CD4-positive, alpha-beta memory T cell (primary cell): Measurements from ENCODE around the gene SERF2. TPM values are rescaled to one million over a fixed set of nuclear protein-coding genes. Genes with fewer than 3 reads are reported as not detected.
"Not testable (repeated sequence)": the region's sequence is repeated elsewhere in the genome, so short reads cannot be mapped to it uniquely, and the experiment has no call there.

Experiments used
- CTCF ChIA-PET: fragments of 350-600 bp; sonication (Branson Sonifier 250); formaldehyde crosslinking; loops from one replicate; lab custom pipeline; 2021; ENCODE audit warnings: inconsistent platforms; ENCODE audit not compliant: partially characterized antibody; lab: Charles Lee
- POLR2A ChIA-PET: fragments of 350-600 bp; sonication (Branson Sonifier 250); formaldehyde crosslinking; loops from one replicate; lab custom pipeline; 2021; ENCODE audit not compliant: partially characterized antibody; lab: Charles Lee
- DNase-seq, 5 donors: peaks; one replicate each; pipeline versions ENCODE4 v3.0.0 to v3.0.0-alpha.2; 2020 to 2022; ENCODE audit warnings: mixed read lengths in 1 of 5
- H3K27ac ChIP-seq: one replicate; pipeline ENCODE4 v1.7.0; 2013; ENCODE audit warnings: low read depth, low read length
- H3K27me3 ChIP-seq: 2 replicates; pipeline ENCODE4 v1.7.0; 2013; ENCODE audit warnings: mild to moderate bottlenecking, low read length, moderate library complexity; ENCODE audit not compliant: insufficient read depth
- H3K36me3 ChIP-seq: 2 replicates; pipeline ENCODE4 v1.7.0; 2013; ENCODE audit warnings: mild to moderate bottlenecking, low read length, moderate library complexity; ENCODE audit not compliant: insufficient read depth
- H3K4me1 ChIP-seq: 2 replicates; pipeline ENCODE4 v1.7.0; 2013; ENCODE audit warnings: mild to moderate bottlenecking, low read length, moderate library complexity; ENCODE audit not compliant: insufficient read depth
- H3K4me3 ChIP-seq, 2 donors: one replicate each; pipeline ENCODE4 v1.7.0; 2013; ENCODE audit warnings: low read length in 2 of 2, mild to moderate bottlenecking in 1 of 2
- H3K9me3 ChIP-seq, 2 donors: one replicate each; pipeline ENCODE4 v1.7.0; 2013; ENCODE audit warnings: low read length in 2 of 2, control low read depth in 1 of 2; ENCODE audit not compliant: control insufficient read depth in 1 of 2
- H3K27ac Mint-ChIP-seq, 7 donors: one replicate each; pipeline ENCODE4 v1.8.0; 2020 to 2021; ENCODE audit warnings: mixed read lengths in 7 of 7, mild to moderate bottlenecking in 6 of 7, inconsistent platforms in 3 of 7, moderate library complexity in 3 of 7
- H3K27me3 Mint-ChIP-seq, 2 donors: one replicate each; pipeline ENCODE4 v1.8.0; 2020 to 2021; ENCODE audit warnings: mixed read lengths in 2 of 2
- H3K36me3 Mint-ChIP-seq, 2 donors: one replicate each; pipeline ENCODE4 v1.8.0; 2020 to 2021; ENCODE audit warnings: mixed read lengths in 2 of 2, inconsistent platforms in 1 of 2, mild to moderate bottlenecking in 1 of 2
- H3K4me1 Mint-ChIP-seq, 4 donors: one replicate each; pipeline ENCODE4 v1.8.0; 2020 to 2021; ENCODE audit warnings: mixed read lengths in 4 of 4, mild to moderate bottlenecking in 1 of 4
- H3K4me3 Mint-ChIP-seq, 8 donors: one replicate each; pipeline ENCODE4 v1.8.0; 2020 to 2021; ENCODE audit warnings: mixed read lengths in 8 of 8, mild to moderate bottlenecking in 7 of 8, moderate library complexity in 6 of 8, inconsistent platforms in 3 of 8
- H3K9me3 Mint-ChIP-seq, 8 donors: one replicate each; pipeline ENCODE4 v1.8.0; 2020 to 2021; ENCODE audit warnings: mixed read lengths in 8 of 8, mild to moderate bottlenecking in 5 of 8, inconsistent platforms in 3 of 8, moderate library complexity in 1 of 8
- intact Hi-C: fragments of 100-400 bp; cut with micrococcal nuclease; formaldehyde crosslinking; loops from one replicate; pipeline ENCODE4 v1.15.1; 2023
- polyA plus RNA-seq, 2 donors: library from polyadenylated mRNA; unstranded; fragments of 300-500 nt; fragmentation: Illumina TruSeq; gene quantifications; one replicate each; pipeline ENCODE4 v1.2.3, GENCODE V29; 2021
- total RNA-seq, 2 experiments: library from RNA; stranded (reverse); gene quantifications; one replicate each; pipeline ENCODE4 v1.2.3, GENCODE V29; 2021

The SERF2 gene
- 100 to 1,000 TPM; 564 to 596 TPM for total RNA-seq
- polyA plus RNA-seq, result 1,000 to 10,000 TPM; 1,674 to 1,994 TPM

DNA sequence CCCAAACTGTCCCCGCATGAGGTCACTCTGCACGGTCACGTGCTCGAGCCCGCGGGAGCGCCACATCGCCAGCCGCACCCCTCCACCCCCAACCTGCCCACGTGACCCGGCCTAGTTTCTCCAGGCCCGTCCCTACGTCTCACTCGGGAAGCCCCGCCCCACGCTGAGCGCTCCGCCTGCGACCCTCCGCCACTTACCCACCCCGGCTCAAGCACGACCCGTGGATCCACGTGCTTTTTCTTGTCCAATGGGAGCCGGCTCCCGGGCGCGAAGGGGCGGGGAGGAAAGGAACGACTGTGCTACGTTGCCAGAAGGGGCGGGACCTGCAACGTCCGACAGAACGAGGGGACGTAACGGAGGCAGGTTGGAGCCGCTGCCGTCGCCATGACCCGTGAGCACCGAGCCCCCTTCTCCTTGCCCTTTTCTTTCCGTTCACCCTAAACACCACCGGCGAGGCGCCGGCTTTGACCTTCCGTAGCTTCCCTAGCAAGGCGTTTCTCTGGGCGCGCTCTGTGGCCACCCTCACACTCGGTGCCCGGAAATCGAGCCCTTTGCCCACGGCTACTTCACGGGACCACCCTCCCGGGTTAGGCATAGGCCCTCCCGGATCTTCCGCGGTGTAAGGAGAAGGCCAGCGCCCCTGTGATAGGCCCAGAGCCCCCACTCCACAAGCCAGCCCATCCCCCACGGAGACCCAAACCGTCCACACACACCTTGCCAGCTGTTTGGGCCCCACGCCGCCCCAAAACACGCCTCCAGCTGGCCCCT is at the start of gene SERF2:
Gene SERF2, plus strand, starts transcription at position 328 of the 768 bp plus-strand sequence. Its CDS starts 57 bp downstream, at position 385.
- intact Hi-C loops, result loop anchor here (1.0 to 2.0 kb wide), 4 partner anchors 8 to 46 kb away; partner anchors contain the start of genes HYPK, MFAP1, PDIA3 and SERINC4
- POLR2A ChIA-PET, result interaction anchor here (0.6 to 5.3 kb wide), 12 partner anchors 10 to 462 kb away, joined by 3 to 62 read pairs (median 8); partner anchors contain the start of genes ELL3, HYPK, MFAP1 and SERINC4
- Mint-ChIP-seq H3K4me1 (peaks cover 20 to 56% (median 37%) of the 10 kb centered on the region in 4 donors), H3K27ac (peak within 1 kb of the TSS; percentile 97 to 99 (median 98)), H3K9me3 (no peaks in the 10 kb centered on the region), H3K36me3 (peaks cover 32 to 52% of the 10 kb centered on the region in 2 donors), H3K27me3 (no peaks in the 10 kb centered on the region), H3K4me3 (peak within 1 kb of the TSS; percentile 93 to 97 (median 96))
- H3K27me3 ChIP-seq, result no peaks in the 10 kb centered on the region
- H3K27ac ChIP-seq, result peak within 1 kb of the TSS; percentile 100
- peak within 1 kb of the TSS; percentile 97 for H3K4me3 ChIP-seq
- no peaks in the 10 kb centered on the region for H3K9me3 ChIP-seq
- H3K36me3 ChIP-seq, result peaks cover 34% of the 10 kb centered on the region
- peaks cover 36% of the 10 kb centered on the region for H3K4me1 ChIP-seq
- CTCF ChIA-PET, result interaction anchor here (1.0 to 6.1 kb wide), 3 partner anchors 14 to 22 kb away, joined by 3 to 54 read pairs (median 3); partner anchors contain the start of gene ELL3
- DNase-seq, result peak; percentile 97 to 100 (median 98)

GRCh38 chr15:43746245-43746902 is 45.7 kb upstream of the SERF2 start, which contains the start of gene PDIA3:
Gene PDIA3, plus strand, starts transcription at chr15:43746438. Its CDS starts 102 bp downstream, at chr15:43746540.
- H3K4me1 Mint-ChIP-seq, result peaks cover 16 to 48% (median 30%) of the 10 kb centered on the region in 4 donors
- CTCF ChIA-PET, result interaction anchor here (0.6 to 1.9 kb wide), 2 partner anchors 24 to 31 kb away, joined by 3 to 6 read pairs; partner anchors contain the start of gene ELL3
- intact Hi-C loops, result loop anchor here (1.0 to 5.0 kb wide), 4 partner anchors 22 to 824 kb away; partner anchors contain the start of genes SERF2 and TTBK2

GRCh38 chr15:43746903-43747309 is 45.2 kb upstream of the SERF2 start:
- Histone ChIP-seq H3K27ac (peak overlapping the region; percentile 86), H3K4me3 (peak overlapping the region; percentile 40 to 80), H3K4me1 (peaks cover 40% of the 10 kb centered on the region)
- not testable (repeated sequence) for H3K9me3 ChIP-seq, H3K36me3 ChIP-seq, H3K27me3 ChIP-seq, H3K27me3 Mint-ChIP-seq, H3K9me3 Mint-ChIP-seq
- Mint-ChIP-seq H3K36me3 (peaks cover 6 to 19% of the 10 kb centered on the region in 2 donors), H3K4me3 (peak overlapping the region; percentile 93 to 99 (median 95)), H3K4me1 (peaks cover 20 to 54% (median 35%) of the 10 kb centered on the region in 4 donors), H3K27ac (peak overlapping the region; percentile 93 to 98 (median 96))
- intact Hi-C loops, result loop anchor here (1.0 to 5.0 kb wide), 4 partner anchors 22 to 825 kb away; partner anchors contain the start of genes SERF2 and TTBK2
- ChIA-PET CTCF (interaction anchor here (0.6 to 1.9 kb wide), 2 partner anchors 23 to 30 kb away, joined by 3 to 6 read pairs; partner anchors contain the start of gene ELL3), POLR2A (interaction anchor here (0.8 to 3.1 kb wide), 7 partner anchors 8 to 53 kb away, joined by 3 to 22 read pairs (median 7); partner anchors contain the start of genes ELL3, HYPK, SERF2 and SERINC4)
- DNase-seq, result peak in 2 of 5 donors; percentile 34 to 44

More at GRCh38 chr15:43746245-43746902, 45.7 kb upstream of the SERF2 start, which contains the start of gene PDIA3:
- Histone ChIP-seq H3K4me3 (peak within 1 kb of the TSS; percentile 40 to 80), H3K4me1 (peaks cover 35% of the 10 kb centered on the region), H3K27ac (peak within 1 kb of the TSS; percentile 86)
- DNase-seq, result peak; percentile 81 to 85 (median 81)
- Mint-ChIP-seq H3K27ac (peak within 1 kb of the TSS; percentile 93 to 98 (median 96)), H3K4me3 (peak within 1 kb of the TSS; percentile 93 to 99 (median 95)), H3K36me3 (peaks cover 3 to 17% of the 10 kb centered on the region in 2 donors)
- POLR2A ChIA-PET, result interaction anchor here (0.8 to 3.1 kb wide), 11 partner anchors 9 to 81 kb away, joined by 3 to 22 read pairs (median 4); partner anchors contain the start of genes ELL3, HYPK, SERF2 and SERINC4
- H3K36me3 ChIP-seq, H3K27me3 Mint-ChIP-seq, H3K9me3 Mint-ChIP-seq, H3K9me3 ChIP-seq, H3K27me3 ChIP-seq: not testable (repeated sequence)

DNA sequence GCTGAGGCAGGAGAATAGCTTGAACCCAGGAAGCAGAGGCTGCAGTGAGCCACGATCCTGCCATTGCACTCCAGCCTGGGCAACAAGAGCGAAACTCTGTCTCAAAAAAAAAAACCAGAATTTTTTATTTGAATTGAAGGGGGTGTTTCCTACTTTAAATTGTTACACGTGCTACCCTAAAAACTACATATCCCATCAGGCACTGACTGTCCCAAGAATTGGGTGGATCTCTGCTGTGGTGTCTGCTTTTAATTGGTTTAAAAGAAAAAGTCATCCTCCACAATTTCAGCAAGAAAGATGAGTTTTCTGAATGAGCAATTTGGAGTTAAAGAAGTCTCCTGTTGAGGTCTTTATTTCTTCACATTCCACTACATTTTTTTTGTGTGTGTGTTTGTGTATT is 43.7 kb upstream of the SERF2 start:
- CTCF ChIA-PET, result interaction anchor here (1.1 to 5.5 kb wide), 2 partner anchors 8 to 29 kb away, joined by 3 to 26 read pairs; partner anchors contain the start of gene ELL3
- POLR2A ChIA-PET, result interaction anchor here (1.9 to 2.7 kb wide), 2 partner anchors 29 to 44 kb away, joined by 7 to 15 read pairs; partner anchors contain the start of genes ELL3 and SERF2

GRCh38 chr15:43749690-43750345 is 42.3 kb upstream of the SERF2 start:
- Histone ChIP-seq H3K4me3 (peak overlapping the region in 1 of 2 donors; percentile 49), H3K27me3 (no peaks in the 10 kb centered on the region), H3K27ac (peak overlapping the region; percentile 59), H3K9me3 (no peaks in the 10 kb centered on the region), H3K36me3 (peaks cover 25% of the 10 kb centered on the region), H3K4me1 (peaks cover 66% of the 10 kb centered on the region)
- H3K36me3 Mint-ChIP-seq, result peaks cover 9 to 37% of the 10 kb centered on the region in 2 donors
- DNase-seq, result peak; percentile 75 to 86 (median 82)
- peak overlapping the region; percentile 69 to 87 (median 82) for H3K4me3 Mint-ChIP-seq
- H3K4me1 Mint-ChIP-seq, result peaks cover 27 to 70% (median 47%) of the 10 kb centered on the region in 4 donors
- ChIA-PET POLR2A (interaction anchor here (0.6 to 2.7 kb wide), 11 partner anchors 9 to 909 kb away, joined by 3 to 15 read pairs (median 5); partner anchors contain the start of genes EIF3J, ELL3, HYPK and MFAP1), CTCF (interaction anchor here (0.7 to 5.5 kb wide), 5 partner anchors 12 to 43 kb away, joined by 3 to 26 read pairs (median 5); partner anchors contain the start of gene ELL3)
- H3K27me3 Mint-ChIP-seq, result no peaks in the 10 kb centered on the region
- H3K9me3 Mint-ChIP-seq, result peaks cover 0 to 2% (median 0%) of the 10 kb centered on the region in 8 donors
- intact Hi-C loops, result loop anchor here (1.0 to 5.0 kb wide), 4 partner anchors 27 to 828 kb away; partner anchors contain the start of genes ELL3, MFAP1 and TTBK2
- peak overlapping the region; percentile 91 to 96 (median 94) for H3K27ac Mint-ChIP-seq

More for the DNA sequence above, 43.7 kb upstream of the SERF2 start:
- Mint-ChIP-seq H3K4me3 (peak overlapping the region; percentile 48 to 99 (median 95)), H3K36me3 (peaks cover 9 to 29% of the 10 kb centered on the region in 2 donors), H3K27me3 (no peaks in the 10 kb centered on the region), H3K27ac (peak overlapping the region; percentile 84 to 96 (median 93)), H3K4me1 (peaks cover 28 to 68% (median 45%) of the 10 kb centered on the region in 4 donors), H3K9me3 (peaks cover 0 to 2% (median 0%) of the 10 kb centered on the region in 8 donors)
- Histone ChIP-seq H3K9me3 (no peaks in the 10 kb centered on the region), H3K36me3 (peaks cover 15% of the 10 kb centered on the region), H3K27me3 (no peaks in the 10 kb centered on the region), H3K4me1 (peaks cover 55% of the 10 kb centered on the region), H3K27ac (peak overlapping the region; percentile 26), H3K4me3 (peak overlapping the region in 1 of 2 donors; percentile 2)
- peak; percentile 51 to 62 (median 54) for DNase-seq
- intact Hi-C loops, result loop anchor here (2.0 to 5.0 kb wide), 3 partner anchors 28 to 826 kb away; partner anchors contain the start of genes ELL3 and TTBK2
